Fibroblast of skin of left biceps (primary cell): ENCODE results near the gene MED17.

Source experiments
- DNase-seq, 2 experiments: peaks; one replicate each; pipeline ENCODE4 v3.0.0-alpha.2; 2013; ENCODE audit warnings: low read depth in 2 of 2

MED17 gene

DNA sequence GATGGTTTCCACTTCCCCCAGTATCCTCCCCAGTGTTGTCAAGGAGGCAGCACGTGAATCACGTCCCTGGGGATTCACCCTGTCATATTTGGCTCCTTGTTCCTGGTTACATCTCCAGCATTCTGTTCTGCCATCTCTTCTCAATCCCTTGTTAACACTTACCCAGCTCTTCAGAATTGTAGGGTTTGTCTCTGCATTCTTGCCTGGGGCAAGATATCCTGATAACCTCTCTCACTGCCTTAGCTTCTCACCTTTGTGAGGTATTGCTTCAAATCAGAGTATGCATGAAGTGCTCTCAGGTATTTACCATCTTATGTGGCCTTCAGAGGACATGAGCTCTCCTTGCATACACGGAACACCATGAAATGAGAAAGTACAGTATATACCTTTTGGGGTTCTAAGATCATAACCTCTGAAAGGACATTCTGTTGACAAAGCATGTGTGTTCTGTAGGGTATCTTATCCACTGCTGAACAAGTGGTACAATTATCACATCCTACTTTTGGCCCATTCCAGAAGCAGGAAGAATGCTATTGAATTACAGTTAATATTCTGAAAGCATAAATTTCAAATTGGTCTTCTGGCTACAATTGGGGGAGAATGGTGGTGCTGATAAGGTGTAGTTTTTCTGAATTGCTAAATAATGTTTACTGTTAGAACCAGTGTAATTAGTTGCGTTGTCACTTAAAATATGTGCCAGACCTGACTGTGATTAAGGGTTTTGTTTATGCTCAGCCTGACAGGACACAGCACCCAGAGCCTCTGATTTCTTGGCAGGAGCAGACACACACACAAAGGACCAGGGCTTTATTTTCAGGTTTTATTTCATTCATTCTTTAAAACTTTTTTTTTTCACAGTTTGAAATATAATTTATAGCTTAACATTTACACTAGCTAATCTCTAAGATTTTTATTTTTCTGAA, 33.6 kb downstream of the MED17 start:
- no peak for DNase-seq

GRCh38 chr11:93819966-93820695, 36.0 kb downstream of the MED17 start:
- no peak for DNase-seq

DNA sequence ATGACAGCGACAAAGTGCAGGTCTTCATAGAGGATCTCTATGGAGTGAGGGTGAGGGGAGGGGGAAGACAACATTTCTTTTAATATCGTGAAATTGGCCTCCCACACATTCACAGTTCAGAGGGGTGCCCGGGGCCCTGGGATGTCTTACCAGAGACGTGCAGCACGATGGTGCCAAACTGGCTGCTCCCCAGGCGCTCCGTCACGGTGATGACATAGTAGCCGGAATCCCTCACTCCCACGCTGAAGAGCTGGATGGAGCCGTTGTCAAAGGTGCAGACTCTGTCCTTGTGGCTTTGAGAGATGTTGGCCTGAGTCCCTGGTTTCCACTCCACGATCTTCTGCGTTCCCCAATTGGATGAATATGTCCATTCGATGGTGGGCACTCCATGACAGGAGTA, 36.8 kb downstream of the MED17 start:
- DNase-seq: no peak

GRCh38 chr11:93821617-93822016, 37.5 kb downstream of the MED17 start:
- no peak for DNase-seq

GRCh38 chr11:93822359-93822758, 38.3 kb downstream of the MED17 start:
- DNase-seq: no peak

GRCh38 chr11:93823210-93823609, 39.1 kb downstream of the MED17 start:
- DNase-seq: no peak

GRCh38 chr11:93827363-93827762, 43.3 kb downstream of the MED17 start:
- no peak for DNase-seq

DNA sequence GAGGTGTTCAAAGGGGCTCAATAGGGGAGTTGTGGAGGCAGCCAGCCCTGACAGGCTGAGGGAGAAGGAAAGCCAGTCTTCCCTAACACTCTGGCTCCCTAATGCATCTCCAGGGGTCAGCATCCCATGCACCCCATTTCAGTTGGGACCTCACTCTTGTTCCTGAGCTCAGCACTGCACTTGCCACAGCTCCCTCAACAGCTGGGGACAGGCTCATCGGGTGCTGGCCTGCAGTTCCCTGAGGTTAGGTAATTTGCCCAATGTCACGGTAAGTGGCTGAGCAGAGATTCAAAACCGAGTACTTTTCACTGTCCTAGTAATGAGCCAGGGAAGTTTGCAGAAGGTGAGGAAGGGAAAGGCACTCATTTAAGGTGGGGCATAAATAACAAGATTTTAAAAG, 45.5 kb downstream of the MED17 start:
- no peak for DNase-seq

DNA sequence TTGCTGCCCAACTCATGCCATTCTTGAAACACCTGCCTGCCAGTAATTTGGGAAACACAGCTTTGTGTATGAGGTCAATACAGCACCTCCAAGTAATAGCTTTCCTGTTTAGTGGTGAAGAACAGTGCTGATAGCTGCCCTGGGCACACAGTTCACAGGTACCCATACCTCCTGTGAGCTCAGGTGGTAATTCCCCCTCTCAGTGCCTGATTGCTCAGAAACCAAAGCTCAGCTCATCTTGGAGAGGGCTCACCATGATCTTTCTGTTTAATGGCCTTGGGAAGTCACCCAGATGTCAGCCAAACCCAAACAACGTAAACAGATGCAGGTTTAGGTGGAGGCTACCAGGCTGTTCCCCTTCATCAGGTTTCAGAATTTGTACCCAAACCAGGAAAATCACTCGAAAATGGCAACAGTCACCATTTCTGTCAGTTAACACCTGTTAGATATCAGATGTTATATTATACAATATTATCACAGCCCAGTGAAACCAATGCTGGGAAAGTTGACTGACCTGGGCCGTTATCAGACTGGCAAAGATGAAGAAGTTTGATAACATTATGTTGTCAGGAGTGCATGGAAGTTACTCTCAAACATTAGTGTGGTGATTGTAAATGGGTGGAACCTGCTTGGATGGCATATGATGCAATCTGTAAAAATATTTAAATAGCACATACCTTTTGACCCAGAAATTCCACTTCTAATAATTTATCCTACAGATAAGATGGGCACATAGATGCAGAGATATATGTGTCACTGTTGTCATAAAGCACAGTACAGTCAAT, 47.5 kb downstream of the MED17 start:
- DNase-seq: no peak

GRCh38 chr11:93832780-93833179, 48.7 kb downstream of the MED17 start:
- DNase-seq: no peak

- DNase-seq: no peak
Observed at GRCh38 chr11:93838967-93839366, 54.9 kb downstream of the MED17 start.

GRCh38 chr11:93840180-93840579, 56.1 kb downstream of the MED17 start:
- no peak for DNase-seq

DNA sequence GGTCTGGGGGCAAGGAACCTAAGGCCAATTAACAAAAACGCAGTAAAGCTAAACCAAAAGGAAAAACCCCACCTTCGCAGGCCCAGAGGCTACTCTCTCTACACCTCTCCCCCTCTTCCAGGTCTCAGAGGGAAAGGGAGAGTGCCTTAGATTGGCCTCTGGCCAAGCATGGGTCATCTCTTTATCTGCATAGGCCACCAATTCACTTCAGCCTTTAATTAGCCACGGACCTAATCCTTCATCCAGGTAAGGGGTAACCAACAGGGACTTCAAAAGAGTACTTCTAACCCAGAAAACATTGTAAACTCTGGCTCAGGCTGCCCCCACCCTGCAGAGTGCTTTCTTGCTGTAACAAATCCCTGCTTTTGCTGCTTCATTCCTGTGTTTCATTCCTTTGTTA, 56.9 kb downstream of the MED17 start:
- no peak for DNase-seq

DNA sequence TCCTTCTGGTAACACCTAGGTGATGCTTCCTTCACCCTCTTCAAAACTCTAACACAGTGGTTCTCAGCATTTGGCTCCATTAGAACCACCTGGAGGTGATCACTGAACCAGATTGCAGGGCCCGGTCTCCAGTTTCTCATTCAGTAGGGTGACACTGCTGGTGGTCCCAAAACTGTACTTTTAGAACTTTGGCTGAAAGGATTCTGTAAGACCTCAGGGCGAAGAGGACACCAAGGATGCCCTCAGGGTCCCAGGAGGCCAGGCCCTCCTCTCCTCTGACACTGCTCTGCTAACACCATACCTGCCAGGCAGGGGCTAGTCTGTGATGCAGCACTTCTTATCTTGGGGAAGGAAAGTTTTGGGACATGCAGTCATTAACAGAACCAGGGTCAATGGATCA, 57.4 kb downstream of the MED17 start:
- DNase-seq: no peak

DNA sequence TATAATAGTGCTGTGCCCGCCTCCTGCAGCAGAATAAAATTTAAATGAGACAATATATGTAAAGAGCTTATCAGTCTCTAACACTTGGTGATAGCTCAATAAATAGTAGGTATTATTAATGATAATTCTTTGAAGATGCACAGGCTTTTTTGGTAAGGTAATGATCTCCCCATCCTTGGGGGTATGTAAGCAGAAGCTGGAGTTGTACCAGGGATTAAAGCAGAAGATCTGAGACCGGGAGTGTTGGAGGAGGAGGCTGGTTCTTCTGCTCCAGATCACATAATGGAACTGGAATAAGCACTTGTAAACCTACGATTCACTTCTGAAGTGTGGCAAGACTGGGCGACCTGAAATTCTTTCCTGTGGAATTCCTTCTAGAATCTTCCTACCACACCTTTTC, 58.0 kb downstream of the MED17 start:
- no peak for DNase-seq

DNA sequence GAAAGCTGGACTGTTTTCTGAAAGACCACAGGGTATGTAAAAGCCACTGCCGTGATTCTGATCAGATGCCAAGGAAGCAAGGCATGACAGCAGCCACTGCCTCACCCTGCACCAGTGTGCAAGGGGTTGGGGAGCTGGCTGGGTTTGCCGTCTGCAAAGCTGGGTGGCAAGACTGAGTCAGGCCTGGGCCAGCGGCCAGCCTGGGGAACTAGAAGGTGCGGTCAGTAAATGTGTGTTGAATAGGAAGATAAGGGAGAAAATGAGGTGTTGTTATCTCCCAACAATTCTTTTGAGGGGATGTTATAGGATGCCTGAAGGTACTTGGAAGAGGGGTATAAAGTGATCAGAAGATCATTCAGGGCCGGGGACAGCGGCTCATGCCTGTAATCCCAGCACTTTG, 58.4 kb downstream of the MED17 start:
- DNase-seq: no peak

DNA sequence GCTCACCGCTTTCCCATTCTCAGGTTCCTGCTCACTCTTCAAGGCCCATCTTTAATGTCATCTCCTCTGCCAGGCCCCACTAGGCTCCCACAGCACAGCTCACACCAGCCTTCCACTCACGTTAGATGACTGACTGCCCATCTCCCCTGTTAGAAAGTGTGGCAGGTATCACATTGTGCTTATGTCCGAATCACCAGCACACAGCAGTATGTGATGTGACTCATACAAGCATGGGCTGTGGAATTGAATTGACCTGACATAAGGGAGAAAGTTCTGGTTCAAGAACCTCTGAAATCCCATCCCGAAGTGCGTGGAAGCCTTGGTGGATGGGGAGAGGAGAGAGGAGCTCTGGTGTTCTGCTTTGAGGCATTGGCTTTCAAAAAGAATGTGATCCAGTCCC, 59.8 kb downstream of the MED17 start:
- DNase-seq: no peak

- DNase-seq: no peak
Observed at GRCh38 chr11:93844568-93844967, 60.5 kb downstream of the MED17 start.

DNA sequence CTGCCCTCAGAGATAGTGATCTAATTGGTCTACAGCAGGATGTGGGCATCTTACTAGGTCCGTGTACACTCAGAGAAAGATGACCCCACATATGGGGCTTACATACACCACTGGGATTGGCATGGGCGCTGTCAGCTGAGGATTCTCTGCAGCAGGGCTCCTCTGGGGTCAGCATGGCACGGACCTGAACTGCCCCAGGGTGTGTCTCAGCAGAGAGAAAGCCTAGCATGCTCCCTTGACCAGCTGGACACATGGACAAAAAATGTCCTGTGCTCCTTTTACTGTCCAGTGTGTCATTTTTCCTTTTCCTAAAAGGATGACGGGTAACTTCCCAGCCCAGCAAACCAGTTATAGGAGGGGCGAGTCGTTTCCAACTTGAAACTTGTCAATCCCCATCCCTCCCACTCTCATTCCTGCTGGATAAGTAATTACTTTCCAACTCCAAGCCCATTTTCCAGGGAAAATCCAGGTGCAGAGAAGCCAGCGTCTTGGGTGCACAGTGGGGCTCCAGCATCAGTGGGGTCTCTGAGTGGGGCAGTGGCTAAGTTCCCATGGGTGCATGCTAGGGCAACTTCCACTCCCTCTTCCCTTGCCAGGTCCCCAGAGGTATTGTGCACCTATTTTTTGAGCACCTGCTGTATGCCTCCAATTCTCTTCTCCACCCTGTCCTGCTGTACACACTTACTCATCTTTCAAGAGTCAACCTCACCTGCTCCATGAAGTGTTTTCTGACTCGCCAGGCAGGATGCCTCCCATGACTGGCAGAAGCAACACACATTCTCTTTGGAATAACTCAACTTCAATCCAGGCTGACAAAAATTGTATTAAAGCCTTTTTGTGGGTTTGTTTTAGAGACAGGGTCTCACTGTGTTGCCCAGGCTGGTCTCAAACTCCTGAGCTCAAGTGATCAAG, 61.4 kb downstream of the MED17 start:
- DNase-seq: no peak

DNA sequence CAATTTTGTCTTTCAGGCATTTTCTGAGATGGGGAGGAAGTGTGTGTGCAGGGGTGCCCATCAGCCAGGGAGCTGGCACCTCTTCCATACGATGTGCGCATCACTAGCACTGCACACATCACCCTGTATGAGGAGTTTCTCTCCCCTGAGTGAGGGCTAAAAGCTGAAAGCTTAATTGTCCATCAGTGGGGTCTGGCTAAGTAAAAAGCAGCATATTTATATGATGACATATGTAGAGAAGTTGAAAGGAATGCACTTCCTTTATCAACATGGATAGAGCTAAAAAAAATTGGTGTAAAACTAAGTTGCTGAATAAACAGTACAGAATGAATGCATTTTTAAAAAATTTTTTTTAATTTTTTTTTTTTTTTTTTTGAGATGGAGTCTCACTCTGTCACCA, 62.3 kb downstream of the MED17 start:
- DNase-seq: peak; percentile 31 to 34

DNA sequence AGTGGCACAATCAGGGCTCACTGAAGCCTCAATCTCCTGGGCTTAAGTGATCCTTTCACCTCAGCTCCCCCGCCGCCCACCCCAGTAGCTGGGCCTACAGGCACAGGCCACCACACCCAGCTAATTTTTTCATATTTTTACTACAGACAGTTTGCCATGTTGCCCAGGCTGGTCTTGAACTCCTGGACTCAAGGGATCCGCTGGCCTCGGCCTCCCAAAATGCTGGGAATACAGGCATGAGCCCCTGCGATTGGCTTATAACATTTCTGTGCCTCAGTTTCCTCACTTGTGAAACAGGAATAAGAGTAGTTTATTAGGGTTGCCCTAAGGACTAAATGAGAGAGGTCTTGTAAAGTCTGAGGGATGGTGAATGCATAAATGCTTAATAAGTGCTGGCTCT, 65.1 kb downstream of the MED17 start:
- no peak for DNase-seq
